HCT116 (cell line): ENCODE results near the gene UBE3B. TPM values are rescaled to one million over a fixed set of nuclear protein-coding genes. Genes with fewer than 3 reads are reported as not detected.

Experiments
- ATAC-seq: fragments of 200-7000 bp; cut with Tn5 transposase; 2 replicates; pipeline ENCODE4 v1.9.1; 2020; ENCODE audit warnings: mild to moderate bottlenecking, moderate library complexity
- BruUV-seq: library from RNA; stranded (reverse); fragments of 400-500 nt; replicated peaks from 2 replicates; lab custom pipeline; 2021; lab: Mats Ljungman, UMichigan
- CTCF ChIA-PET: fragments of 300-600 bp; sonication (Branson Sonifier 250); formaldehyde crosslinking; loops from one replicate; lab custom pipeline; 2021; ENCODE audit warnings: antibody characterized with exemption; lab: Charles Lee
- POLR2A ChIA-PET: fragments of 300-600, 350-600 bp; sonication (Branson Sonifier 250); formaldehyde crosslinking; loops from one replicate; lab custom pipeline; 2021; ENCODE audit warnings: antibody characterized with exemption; lab: Charles Lee
- RAD21 ChIA-PET, 2 experiments: fragments of 300-600 bp; sonication (Branson Sonifier 250); formaldehyde crosslinking; loops; one replicate each; lab custom pipeline; 2023; ENCODE audit warnings: low total read pairs in 2 of 2; ENCODE audit not compliant: uncharacterized antibody in 2 of 2, unreplicated experiment in 2 of 2, low non-redundant PET in 1 of 2; lab: Charles Lee
- DNase-seq: peaks from one replicate; pipeline ENCODE4 v3.0.0-alpha.2; 2010; ENCODE audit warnings: low read depth, low spot score
- H2AFZ ChIP-seq: fragments of 200-600 bp; shearing (Covaris generic), sonication (generic); 2 replicates; pipeline ENCODE4 v1.6.1; 2017; ENCODE audit warnings: low read depth, mixed run types, mixed read lengths, antibody characterized with exemption, low read length; ENCODE audit not compliant: poor library complexity, severe bottlenecking
- H3K27ac ChIP-seq: 2 replicates; pipeline ENCODE4 v1.5.1; 2012; ENCODE audit warnings: low read depth, low read length
- H3K27me3 ChIP-seq: fragments of 200-600 bp; sonication (generic); 2 replicates; pipeline ENCODE4 v1.6.1; 2016; ENCODE audit warnings: mixed run types, low read length, mixed read lengths; ENCODE audit not compliant: insufficient read depth
- H3K36me3 ChIP-seq, 2 experiments: fragments of 200-500 bp in 1 of 2; fragments of 200-600 bp in 1 of 2; sonication (Bioruptor generic) in 1 of 2; sonication (generic) in 1 of 2; 2 replicates each; pipeline versions ENCODE4 v1.5.1 to v1.6.1; 2014 to 2016; ENCODE audit warnings: low read length in 2 of 2, inconsistent platforms in 1 of 2, mixed read lengths in 1 of 2, mixed run types in 1 of 2; ENCODE audit not compliant: insufficient read depth in 2 of 2, control insufficient read depth in 1 of 2
- H3K4me1 ChIP-seq, 2 experiments: fragments of 200-600 bp in 1 of 2; sonication (generic) in 1 of 2; 2 replicates each; pipeline versions ENCODE4 v1.5.1 to v1.6.1; 2012 to 2017; ENCODE audit warnings: low read length in 2 of 2, inconsistent platforms in 1 of 2, mild to moderate bottlenecking in 1 of 2, mixed read lengths in 1 of 2, mixed run types in 1 of 2, moderate library complexity in 1 of 2; ENCODE audit not compliant: insufficient read depth in 2 of 2, control insufficient read depth in 1 of 2
- H3K4me2 ChIP-seq: fragments of 200-600 bp; sonication (generic); 2 replicates; pipeline ENCODE4 v1.6.1; 2017; ENCODE audit warnings: mixed run types, low read length, mixed read lengths
- H3K4me3 ChIP-seq, 2 experiments: fragments of 200-600 bp in 1 of 2; sonication (generic) in 1 of 2; replicated peaks in 1 of 2; 2 replicates each; pipeline ENCODE4 v1.5.1; 2011 to 2016; ENCODE audit warnings: low read length in 2 of 2, control low read depth in 1 of 2, low read depth in 1 of 2, mild to moderate bottlenecking in 1 of 2, mixed read lengths in 1 of 2, mixed run types in 1 of 2
- H3K79me2 ChIP-seq: fragments of 200-600 bp; sonication (generic); 2 replicates; pipeline ENCODE4 v1.6.1; 2017; ENCODE audit warnings: mild to moderate bottlenecking, mixed run types, low read length, moderate library complexity, mixed read lengths; ENCODE audit not compliant: insufficient read depth
- H3K9ac ChIP-seq: fragments of 200-600 bp; sonication (generic); 2 replicates; pipeline ENCODE4 v1.6.1; 2016; ENCODE audit warnings: low read length, mixed read lengths
- H3K9me2 ChIP-seq: fragments of 200-600 bp; sonication (generic), shearing (Covaris generic); 2 replicates; pipeline ENCODE4 v1.6.1; 2017; ENCODE audit warnings: mixed run types, mild to moderate bottlenecking, moderate library complexity; ENCODE audit not compliant: insufficient read depth
- H3K9me3 ChIP-seq, 2 experiments: fragments of 200-500 bp in 1 of 2; fragments of 200-600 bp in 1 of 2; sonication (Bioruptor generic) in 1 of 2; sonication (generic) in 1 of 2; 2 replicates each; pipeline ENCODE4 v1.6.1; 2014 to 2017; ENCODE audit warnings: low read length in 2 of 2, mixed read lengths in 2 of 2, inconsistent platforms in 1 of 2, low read depth in 1 of 2, mild to moderate bottlenecking in 1 of 2, mixed run types in 1 of 2, moderate library complexity in 1 of 2; ENCODE audit not compliant: control insufficient read depth in 1 of 2, insufficient read depth in 1 of 2
- H4K20me1 ChIP-seq: fragments of 200-600 bp; sonication (generic), shearing (Covaris generic); 2 replicates; pipeline ENCODE4 v1.6.1; 2017; ENCODE audit warnings: mixed run types, mild to moderate bottlenecking, moderate library complexity; ENCODE audit not compliant: insufficient read depth
- ATF3 ChIP-seq: IDR thresholded peaks from 2 replicates; pipeline ENCODE4 v1.6.1; 2012
- CBX3 ChIP-seq: IDR thresholded peaks from 2 replicates; pipeline ENCODE4 v1.6.1; 2012; ENCODE audit warnings: low read depth
- CEBPB ChIP-seq: IDR thresholded peaks from 2 replicates; pipeline ENCODE4 v1.6.1; 2012; ENCODE audit warnings: low read depth
- CTCF ChIP-seq, 3 experiments: fragments of 200-600 bp in 1 of 3; sonication (generic) in 1 of 3; IDR thresholded peaks in 2 of 3; conservative IDR thresholded peaks in 1 of 3; 2 replicates each; pipeline ENCODE4 v1.5.1; 2012 to 2017; ENCODE audit warnings: low read depth in 2 of 3, low read length in 2 of 3, antibody characterized with exemption in 1 of 3, borderline replicate concordance in 1 of 3, control low read depth in 1 of 3, mild to moderate bottlenecking in 1 of 3, mixed read lengths in 1 of 3, mixed run types in 1 of 3, moderate library complexity in 1 of 3; ENCODE audit not compliant: insufficient read depth in 1 of 3
- EGR1 ChIP-seq: IDR thresholded peaks from 2 replicates; pipeline ENCODE4 v1.6.1; 2012; ENCODE audit warnings: low read depth
- ELF1 ChIP-seq: IDR thresholded peaks from 2 replicates; pipeline ENCODE4 v1.6.1; 2012; ENCODE audit warnings: low read depth, borderline replicate concordance
- EZH2 ChIP-seq: fragments of 200-600 bp; sonication (generic); IDR thresholded peaks from 2 replicates; pipeline ENCODE4 v1.6.1; 2017; ENCODE audit warnings: antibody characterized with exemption, mixed run types
- EZH2phosphoT487 ChIP-seq: fragments of 200-600 bp; IDR thresholded peaks from 2 replicates; pipeline ENCODE4 v1.6.1; 2018; ENCODE audit warnings: antibody characterized with exemption, borderline replicate concordance
- FOSL1 ChIP-seq: IDR thresholded peaks from 2 replicates; pipeline ENCODE4 v1.6.1; 2012; ENCODE audit warnings: low read depth
- MAX ChIP-seq: IDR thresholded peaks from 2 replicates; pipeline ENCODE4 v1.6.1; 2012
- POLR2A ChIP-seq: IDR thresholded peaks from 2 replicates; pipeline ENCODE4 v1.7.0; 2011; ENCODE audit warnings: borderline replicate concordance; ENCODE audit not compliant: insufficient read depth, insufficient read length; ENCODE audit errors: extremely low read depth
- POLR2AphosphoS5 ChIP-seq: IDR thresholded peaks from 2 replicates; pipeline ENCODE4 v1.6.1; 2011; ENCODE audit warnings: mild to moderate bottlenecking, low read depth, low read length, moderate library complexity
- RAD21 ChIP-seq: IDR thresholded peaks from 2 replicates; pipeline ENCODE4 v1.6.1; 2012; ENCODE audit warnings: low read depth, mild to moderate bottlenecking
- REST ChIP-seq: IDR thresholded peaks from 2 replicates; pipeline ENCODE4 v1.6.1; 2012; ENCODE audit warnings: low read depth
- SIN3A ChIP-seq: IDR thresholded peaks from 2 replicates; pipeline ENCODE4 v1.6.1; 2012; ENCODE audit warnings: low read depth
- SP1 ChIP-seq: IDR thresholded peaks from 2 replicates; pipeline ENCODE4 v1.6.1; 2012; ENCODE audit warnings: low read depth
- SRF ChIP-seq: IDR thresholded peaks from 2 replicates; pipeline ENCODE4 v1.6.1; 2012; ENCODE audit warnings: low read depth
- YY1 ChIP-seq: IDR thresholded peaks from 2 replicates; pipeline ENCODE4 v1.6.1; 2011; ENCODE audit warnings: low read length, low read depth, moderate library complexity, mild to moderate bottlenecking; ENCODE audit not compliant: insufficient replicate concordance; ENCODE audit errors: extremely low read depth
- ZFX ChIP-seq: fragments of 450-650 bp; IDR thresholded peaks from 2 replicates; pipeline ENCODE4 v1.6.1; 2017
- ZNF274 ChIP-seq: fragments of 200-500 bp; sonication (Bioruptor generic); IDR thresholded peaks from 2 replicates; pipeline ENCODE4 v1.6.1; 2014; ENCODE audit warnings: mild to moderate bottlenecking, low read depth, low read length, inconsistent platforms
- intact Hi-C: fragments of 100-400 bp; cut with micrococcal nuclease; formaldehyde crosslinking; loops from 2 replicates; pipeline ENCODE4 v1.10.0; 2022
- total RNA-seq: library from RNA; stranded (reverse); gene quantifications from one replicate; pipeline ENCODE4 v1.2.1, GENCODE V29; 2021; ENCODE audit not compliant: unreplicated experiment

Gene UBE3B
- total RNA-seq, 1 experiment from 2014 or later: 28.9 TPM

- ChIA-PET RAD21 (no interaction called here), CTCF (no interaction called here), POLR2A (no interaction called here)
- no peak for DNase-seq
- H3K79me2 ChIP-seq: no peaks in the 10 kb centered on the region
- H4K20me1 ChIP-seq: no peaks in the 10 kb centered on the region
- intact Hi-C loops: no loop called here
- no peaks in the 10 kb centered on the region for H3K9me3 ChIP-seq
- no peaks in the 10 kb centered on the region for H3K4me1 ChIP-seq
- no peak overlapping the region for H3K27ac ChIP-seq
- TF ChIP-seq CBX3: no peak
- no peak for TF ChIP-seq EZH2
- no peak for TF ChIP-seq SRF
- TF ChIP-seq SIN3A: no peak
- TF ChIP-seq POLR2AphosphoS5: no peak
- no peak for TF ChIP-seq ATF3
- no peak for TF ChIP-seq FOSL1
- no peak for TF ChIP-seq ZFX
- no peak for TF ChIP-seq REST
- TF ChIP-seq ELF1: no peak
- TF ChIP-seq SP1: no peak
- no peak for TF ChIP-seq POLR2A
- no peak for TF ChIP-seq MAX
- TF ChIP-seq ZNF274: no peak
- no peak for TF ChIP-seq EZH2phosphoT487
- TF ChIP-seq CEBPB: no peak
- TF ChIP-seq EGR1: no peak
- no peak for TF ChIP-seq CTCF (IDR thresholded peaks at IDR 0.05 in 2 of 3, conservative IDR thresholded peaks at IDR 0.05 in 1 of 3; ENCODE audit: borderline replicate concordance in 1 of 3, insufficient read depth in 1 of 3, low read depth in 2 of 3, low read length in 2 of 3)
- no peak for TF ChIP-seq YY1
- TF ChIP-seq RAD21: no peak
- no peaks in the 10 kb centered on the region for H3K36me3 ChIP-seq
- H2AFZ ChIP-seq: no peak overlapping the region
- no peak overlapping the region for H3K4me3 ChIP-seq
- no peak overlapping the region for H3K4me2 ChIP-seq
- no peak overlapping the region for H3K9ac ChIP-seq
- H3K27me3 ChIP-seq: no peaks in the 10 kb centered on the region
- no peaks in the 10 kb centered on the region for H3K9me2 ChIP-seq
- ATAC-seq: no peak
- BruUV-seq: no TSS peak
These were observed 86.2 kb downstream of the UBE3B start for GRCh38 chr12:109563291-109564284.
